ENCODE results near the gene GRID1. TPM values are rescaled to one million over a fixed set of nuclear protein-coding genes. Genes with fewer than 3 reads are reported as not detected.

GRID1 gene
- total and polyA plus RNA-seq, 5 donors from 2014 or later = not detected

DNA sequence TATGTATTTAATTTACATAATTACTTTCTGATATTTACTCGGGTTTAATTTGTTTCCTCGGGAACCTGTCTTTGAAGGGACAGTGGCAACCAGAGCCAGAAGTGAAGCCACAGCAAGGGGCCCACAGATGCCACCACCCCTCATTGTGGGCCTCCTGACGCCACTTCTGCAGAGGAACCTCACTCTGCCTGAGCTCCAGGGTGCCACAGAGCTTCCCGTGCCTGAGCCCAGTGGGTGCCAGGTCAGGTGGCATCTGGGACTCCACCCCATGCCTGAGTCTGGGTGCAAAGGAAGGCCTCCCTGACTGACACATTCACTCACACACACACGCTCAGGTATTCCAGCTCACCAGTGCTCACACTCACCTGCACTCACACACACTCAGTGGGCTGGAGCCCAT, 213.7 kb downstream of the GRID1 start:
- Mint-ChIP-seq H3K4me3 (no peak overlapping the region), H3K4me1 (no peaks in the 10 kb centered on the region), H3K9me3 (no peaks in the 10 kb centered on the region), H3K27ac (no peak overlapping the region), H3K36me3 (no peaks in the 10 kb centered on the region), H3K27me3 (no peaks in the 10 kb centered on the region)
- no peaks in the 10 kb centered on the region for H3K36me3 ChIP-seq (ENCODE audit: control insufficient read depth, insufficient read depth, low read length)
- ATAC-seq (ENCODE audit: low read depth in 2 of 2) (no peak), DNase-seq (no peak)
- no peak overlapping the region for H3K4me3 ChIP-seq (ENCODE audit: low read depth, low read length)
- H3K27me3 ChIP-seq (ENCODE audit: control insufficient read depth, insufficient read depth, low read length) = no peaks in the 10 kb centered on the region
- no peaks in the 10 kb centered on the region for H3K4me1 ChIP-seq (ENCODE audit: control insufficient read depth, insufficient read depth, low read length, poor library complexity, severe bottlenecking)
- H3K27ac ChIP-seq (ENCODE audit: insufficient read depth, low read length, poor library complexity, severe bottlenecking) = no peak overlapping the region
- H3K9me3 ChIP-seq (ENCODE audit: control insufficient read depth in 2 of 2, low read length in 2 of 2) = no peaks in the 10 kb centered on the region

- no peak overlapping the region for H3K4me3 Mint-ChIP-seq
- DNase-seq (no peak), ATAC-seq (ENCODE audit: low read depth in 2 of 2) (no peak)
- no peak overlapping the region for H3K4me3 ChIP-seq (ENCODE audit: low read depth, low read length)
- H3K9me3 Mint-ChIP-seq = no peaks in the 10 kb centered on the region
- H3K27ac Mint-ChIP-seq = no peak overlapping the region
- H3K27ac ChIP-seq (ENCODE audit: insufficient read depth, low read length, poor library complexity, severe bottlenecking) = no peak overlapping the region
- H3K36me3 ChIP-seq (ENCODE audit: control insufficient read depth, insufficient read depth, low read length) = no peaks in the 10 kb centered on the region
- no peaks in the 10 kb centered on the region for H3K4me1 Mint-ChIP-seq
- no peaks in the 10 kb centered on the region for H3K36me3 Mint-ChIP-seq
- H3K4me1 ChIP-seq (ENCODE audit: control insufficient read depth, insufficient read depth, low read length, poor library complexity, severe bottlenecking) = no peaks in the 10 kb centered on the region
- no peaks in the 10 kb centered on the region for H3K9me3 ChIP-seq (ENCODE audit: control insufficient read depth in 2 of 2, low read length in 2 of 2)
- H3K27me3 ChIP-seq (ENCODE audit: control insufficient read depth, insufficient read depth, low read length) = no peaks in the 10 kb centered on the region
- no peaks in the 10 kb centered on the region for H3K27me3 Mint-ChIP-seq
These were observed 214.2 kb downstream of the GRID1 start for GRCh38 chr10:86152354-86152753.

- Histone ChIP-seq H3K4me3 (ENCODE audit: low read depth, low read length) (no peak overlapping the region), H3K36me3 (ENCODE audit: control insufficient read depth, insufficient read depth, low read length) (no peaks in the 10 kb centered on the region), H3K27ac (ENCODE audit: insufficient read depth, low read length, poor library complexity, severe bottlenecking) (no peak overlapping the region), H3K27me3 (ENCODE audit: control insufficient read depth, insufficient read depth, low read length) (no peaks in the 10 kb centered on the region), H3K9me3 (ENCODE audit: control insufficient read depth in 2 of 2, low read length in 2 of 2) (no peaks in the 10 kb centered on the region), H3K4me1 (ENCODE audit: control insufficient read depth, insufficient read depth, low read length, poor library complexity, severe bottlenecking) (no peaks in the 10 kb centered on the region)
- no peaks in the 10 kb centered on the region for H3K4me1 Mint-ChIP-seq
- H3K27me3 Mint-ChIP-seq = no peaks in the 10 kb centered on the region
- no peak overlapping the region for H3K4me3 Mint-ChIP-seq
- ATAC-seq (ENCODE audit: low read depth in 2 of 2) = no peak
- no peaks in the 10 kb centered on the region for H3K9me3 Mint-ChIP-seq
- no peak overlapping the region for H3K27ac Mint-ChIP-seq
- no peak for DNase-seq
- H3K36me3 Mint-ChIP-seq = no peaks in the 10 kb centered on the region
These were observed 215.0 kb downstream of the GRID1 start for GRCh38 chr10:86151613-86152012.

DNA sequence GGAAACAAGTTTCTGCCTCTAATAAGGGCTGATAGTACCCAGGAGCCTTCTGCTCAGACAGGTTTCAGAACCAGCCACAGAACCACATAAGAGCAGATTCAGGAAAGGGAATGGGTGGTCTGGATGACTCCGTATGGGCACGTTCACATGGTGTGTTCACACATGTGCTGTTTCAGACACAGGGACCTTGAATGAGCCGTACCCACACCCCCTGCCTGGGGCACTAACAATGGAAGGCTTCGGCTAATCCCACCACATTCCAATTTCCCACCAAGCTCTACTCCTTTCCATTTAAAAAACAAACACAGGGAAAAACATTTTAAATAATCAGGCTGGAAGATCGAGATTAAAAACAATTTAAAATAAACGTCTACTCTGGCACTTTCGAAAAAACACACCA, 217.3 kb downstream of the GRID1 start:
- Histone ChIP-seq H3K9me3 (ENCODE audit: control insufficient read depth in 2 of 2, low read length in 2 of 2) (no peaks in the 10 kb centered on the region), H3K4me3 (ENCODE audit: low read depth, low read length) (no peak overlapping the region), H3K36me3 (ENCODE audit: control insufficient read depth, insufficient read depth, low read length) (no peaks in the 10 kb centered on the region), H3K27me3 (ENCODE audit: control insufficient read depth, insufficient read depth, low read length) (no peaks in the 10 kb centered on the region), H3K4me1 (ENCODE audit: control insufficient read depth, insufficient read depth, low read length, poor library complexity, severe bottlenecking) (no peaks in the 10 kb centered on the region), H3K27ac (ENCODE audit: insufficient read depth, low read length, poor library complexity, severe bottlenecking) (no peak overlapping the region)
- Mint-ChIP-seq H3K27me3 (peaks cover 4% of the 10 kb centered on the region), H3K4me1 (no peaks in the 10 kb centered on the region), H3K4me3 (no peak overlapping the region), H3K36me3 (no peaks in the 10 kb centered on the region), H3K27ac (no peak overlapping the region), H3K9me3 (no peaks in the 10 kb centered on the region)
- no peak for DNase-seq
- ATAC-seq (ENCODE audit: low read depth in 2 of 2) = no peak

DNA sequence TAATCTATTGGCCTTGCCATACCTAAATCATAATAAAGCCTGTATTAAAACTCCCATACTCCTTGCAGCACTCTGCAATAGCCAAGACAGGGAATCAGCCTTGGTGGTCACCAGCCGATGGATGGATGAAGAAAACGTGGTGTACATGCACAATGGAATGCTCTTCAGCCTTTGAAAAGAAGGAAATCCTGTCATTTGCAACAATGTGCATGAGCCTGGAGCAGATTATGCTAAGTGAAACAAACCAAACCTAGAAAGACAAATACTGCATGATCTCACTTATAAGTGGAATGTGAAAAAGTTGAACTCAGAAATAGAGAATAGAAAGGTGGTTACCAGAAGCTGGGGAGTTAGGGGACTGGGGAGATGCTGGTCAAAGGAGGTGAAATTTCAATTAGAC, 218.5 kb downstream of the GRID1 start:
- Histone ChIP-seq H3K9me3 (ENCODE audit: control insufficient read depth in 2 of 2, low read length in 2 of 2) (no peaks in the 10 kb centered on the region), H3K36me3 (ENCODE audit: control insufficient read depth, insufficient read depth, low read length) (no peaks in the 10 kb centered on the region), H3K4me1 (ENCODE audit: control insufficient read depth, insufficient read depth, low read length, poor library complexity, severe bottlenecking) (no peaks in the 10 kb centered on the region), H3K4me3 (ENCODE audit: low read depth, low read length) (no peak overlapping the region), H3K27me3 (ENCODE audit: control insufficient read depth, insufficient read depth, low read length) (no peaks in the 10 kb centered on the region), H3K27ac (ENCODE audit: insufficient read depth, low read length, poor library complexity, severe bottlenecking) (no peak overlapping the region)
- Mint-ChIP-seq H3K4me3 (no peak overlapping the region), H3K36me3 (no peaks in the 10 kb centered on the region), H3K27me3 (peaks cover 4% of the 10 kb centered on the region), H3K4me1 (no peaks in the 10 kb centered on the region), H3K27ac (no peak overlapping the region), H3K9me3 (no peaks in the 10 kb centered on the region)
- DNase-seq = no peak
- no peak for ATAC-seq (ENCODE audit: low read depth in 2 of 2)

DNA sequence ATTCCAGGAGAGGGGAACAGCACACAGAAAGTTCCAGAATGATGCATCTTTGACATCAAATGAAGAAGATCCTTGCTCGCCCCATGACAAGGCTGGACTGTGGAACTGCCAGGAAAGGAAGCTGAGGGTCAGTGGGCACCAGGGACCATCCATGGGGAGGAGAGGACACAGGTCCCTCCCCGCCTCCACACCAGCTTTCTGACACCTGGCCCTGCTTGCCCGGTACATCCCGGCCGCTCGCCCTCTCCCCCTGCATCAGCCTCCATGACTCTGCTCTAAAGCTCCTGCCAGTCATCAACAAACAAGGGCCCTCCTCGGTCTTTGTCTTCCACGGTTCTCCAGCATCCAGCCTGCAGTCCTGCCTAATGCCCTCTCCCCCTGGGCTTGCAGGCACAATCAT, 222.3 kb downstream of the GRID1 start:
- Histone ChIP-seq H3K4me3 (ENCODE audit: low read depth, low read length) (no peak overlapping the region), H3K4me1 (ENCODE audit: control insufficient read depth, insufficient read depth, low read length, poor library complexity, severe bottlenecking) (no peaks in the 10 kb centered on the region), H3K36me3 (ENCODE audit: control insufficient read depth, insufficient read depth, low read length) (no peaks in the 10 kb centered on the region), H3K27me3 (ENCODE audit: control insufficient read depth, insufficient read depth, low read length) (no peaks in the 10 kb centered on the region), H3K9me3 (ENCODE audit: control insufficient read depth in 2 of 2, low read length in 2 of 2) (no peaks in the 10 kb centered on the region), H3K27ac (ENCODE audit: insufficient read depth, low read length, poor library complexity, severe bottlenecking) (no peak overlapping the region)
- Mint-ChIP-seq H3K4me1 (no peaks in the 10 kb centered on the region), H3K27me3 (peaks cover 4% of the 10 kb centered on the region), H3K9me3 (no peaks in the 10 kb centered on the region), H3K27ac (no peak overlapping the region), H3K4me3 (no peak overlapping the region), H3K36me3 (no peaks in the 10 kb centered on the region)
- ATAC-seq (ENCODE audit: low read depth in 2 of 2) = no peak
- no peak for DNase-seq

DNA sequence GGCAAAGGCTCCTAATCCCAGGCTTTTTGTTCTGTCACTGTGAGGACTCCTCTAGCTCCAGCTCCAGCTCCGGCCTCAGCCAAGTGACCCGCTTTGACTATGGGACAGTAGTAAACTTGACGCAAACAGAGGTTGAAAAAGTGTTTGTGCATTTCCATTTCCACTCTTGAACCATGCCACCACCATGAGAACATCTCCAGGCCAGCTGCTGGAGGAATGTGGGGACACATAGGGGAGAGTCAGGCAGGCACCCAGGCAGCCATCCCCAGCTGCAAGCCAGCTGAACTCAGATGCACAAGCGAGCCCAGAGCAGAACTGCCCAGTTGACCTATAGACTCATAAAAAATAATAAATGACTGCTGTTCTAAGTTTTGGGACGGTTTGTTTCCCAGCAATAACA, 224.7 kb downstream of the GRID1 start:
- ATAC-seq (ENCODE audit: low read depth in 2 of 2) (no peak), DNase-seq (no peak)
- Histone ChIP-seq H3K36me3 (ENCODE audit: control insufficient read depth, insufficient read depth, low read length) (no peaks in the 10 kb centered on the region), H3K9me3 (ENCODE audit: control insufficient read depth in 2 of 2, low read length in 2 of 2) (no peaks in the 10 kb centered on the region), H3K4me3 (ENCODE audit: low read depth, low read length) (no peak overlapping the region), H3K27ac (ENCODE audit: insufficient read depth, low read length, poor library complexity, severe bottlenecking) (no peak overlapping the region), H3K27me3 (ENCODE audit: control insufficient read depth, insufficient read depth, low read length) (no peaks in the 10 kb centered on the region), H3K4me1 (ENCODE audit: control insufficient read depth, insufficient read depth, low read length, poor library complexity, severe bottlenecking) (no peaks in the 10 kb centered on the region)
- Mint-ChIP-seq H3K4me3 (no peak overlapping the region), H3K27me3 (peaks cover 4% of the 10 kb centered on the region), H3K4me1 (no peaks in the 10 kb centered on the region), H3K36me3 (no peaks in the 10 kb centered on the region), H3K27ac (no peak overlapping the region), H3K9me3 (no peaks in the 10 kb centered on the region)

DNA sequence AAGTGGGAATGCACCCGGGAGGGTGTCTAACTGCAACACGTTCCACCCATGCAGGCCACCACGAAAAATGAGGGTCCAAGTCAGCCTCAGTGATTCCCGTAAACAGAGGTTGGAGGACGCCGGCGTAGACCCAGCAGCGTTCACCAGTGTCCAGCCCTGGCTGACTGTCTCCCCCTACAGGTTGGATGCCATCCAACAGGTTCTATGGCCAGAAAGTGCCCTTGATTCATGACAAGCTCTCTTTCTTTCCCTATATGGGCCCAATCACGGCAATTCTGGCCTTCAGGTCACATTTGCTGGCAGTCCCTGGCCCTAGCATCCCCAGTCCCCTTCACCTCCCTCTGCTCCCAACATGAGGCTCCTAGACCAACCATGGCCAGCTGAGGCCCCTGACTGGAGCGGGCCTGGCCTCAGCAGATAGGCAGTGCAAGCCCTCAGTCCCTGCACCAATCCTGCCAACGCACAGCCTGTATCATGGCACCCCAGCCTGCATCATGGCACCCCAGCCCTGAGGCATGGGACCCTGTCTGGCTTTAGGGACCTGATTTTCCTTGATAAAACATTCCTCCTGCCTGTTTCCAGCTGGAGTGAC, 227.4 kb downstream of the GRID1 start:
- H3K36me3 Mint-ChIP-seq = no peaks in the 10 kb centered on the region
- H3K9me3 ChIP-seq (ENCODE audit: control insufficient read depth in 2 of 2, low read length in 2 of 2) = no peaks in the 10 kb centered on the region
- H3K27ac ChIP-seq (ENCODE audit: insufficient read depth, low read length, poor library complexity, severe bottlenecking) = no peak overlapping the region
- H3K27me3 ChIP-seq (ENCODE audit: control insufficient read depth, insufficient read depth, low read length) = no peaks in the 10 kb centered on the region
- ATAC-seq (ENCODE audit: low read depth in 2 of 2) (no peak), DNase-seq (no peak)
- H3K4me3 Mint-ChIP-seq = no peak overlapping the region
- H3K9me3 Mint-ChIP-seq = no peaks in the 10 kb centered on the region
- no peak overlapping the region for H3K27ac Mint-ChIP-seq
- H3K4me1 Mint-ChIP-seq = no peaks in the 10 kb centered on the region
- no peaks in the 10 kb centered on the region for H3K27me3 Mint-ChIP-seq
- H3K4me1 ChIP-seq (ENCODE audit: control insufficient read depth, insufficient read depth, low read length, poor library complexity, severe bottlenecking) = no peaks in the 10 kb centered on the region
- H3K4me3 ChIP-seq (ENCODE audit: low read depth, low read length) = no peak overlapping the region
- no peaks in the 10 kb centered on the region for H3K36me3 ChIP-seq (ENCODE audit: control insufficient read depth, insufficient read depth, low read length)

Measured in CD4-positive, CD25-positive, alpha-beta regulatory T cell (primary cell).